Measurements from ENCODE around the gene ZNF764.
"Not testable (repeated sequence)": the region's sequence is repeated elsewhere in the genome, so short reads cannot be mapped to it uniquely, and the experiment has no call there.

ZNF764 gene

DNA sequence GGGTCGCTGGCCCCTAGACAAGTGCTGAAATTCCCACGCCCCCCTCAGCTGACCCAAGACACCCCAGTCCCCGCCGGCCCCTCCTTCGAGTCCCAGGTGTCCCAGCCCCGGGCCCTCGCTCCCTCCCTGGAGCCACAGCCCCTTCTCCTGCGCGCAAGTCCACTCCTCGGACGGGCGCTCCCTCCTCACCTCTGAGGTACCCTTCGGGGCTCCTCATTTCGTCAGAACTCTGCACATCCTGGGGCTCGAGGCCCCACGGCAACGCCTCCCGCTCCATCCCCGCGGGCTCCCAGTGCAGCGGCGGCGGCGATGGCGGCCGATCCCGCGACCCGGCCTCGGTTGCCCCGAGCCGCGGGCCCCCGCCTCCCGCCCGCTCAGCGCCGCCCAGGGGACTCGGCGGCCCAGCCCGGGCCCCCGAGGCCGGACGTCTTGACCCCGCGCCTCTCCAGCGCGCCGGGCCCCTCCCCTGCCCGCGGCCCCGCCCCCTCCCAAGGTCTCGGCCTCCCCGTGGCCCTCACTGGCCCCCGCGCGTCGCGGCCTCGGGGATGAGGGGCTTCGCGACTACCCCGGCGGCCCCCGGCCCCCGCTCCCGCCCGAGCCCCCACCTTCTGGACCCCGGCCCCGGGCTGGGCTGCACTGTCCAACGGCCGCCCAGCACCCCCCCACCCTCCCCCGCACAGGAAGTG is 31.9 kb downstream of the ZNF764 start, which contains the start of gene ZNF768:
Gene ZNF768, minus strand, starts transcription at position 430 of the 686 bp plus-strand sequence. Its CDS starts 153 bp downstream, at position 277.
- DNase-seq, result peak; percentile 49 to 65

DNA sequence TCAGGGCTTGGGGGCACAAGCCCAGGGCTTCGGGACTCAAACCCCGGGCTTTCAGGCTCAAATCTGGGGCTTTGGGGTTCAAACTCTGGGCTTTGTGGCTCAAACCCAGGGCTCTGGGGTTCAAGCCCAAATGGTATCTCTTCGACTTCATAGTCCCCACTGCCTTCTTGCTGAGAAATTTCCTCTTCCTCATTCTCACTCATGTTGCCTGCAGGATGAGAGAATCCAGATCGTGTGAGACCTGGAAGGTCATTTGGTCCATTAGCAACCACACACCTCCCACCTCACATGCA is 32.4 kb downstream of the ZNF764 start:
- no peak for DNase-seq

- no peak for DNase-seq
Measured at GRCh38 chr16:30524575-30525568, 33.3 kb downstream of the ZNF764 start.

DNA sequence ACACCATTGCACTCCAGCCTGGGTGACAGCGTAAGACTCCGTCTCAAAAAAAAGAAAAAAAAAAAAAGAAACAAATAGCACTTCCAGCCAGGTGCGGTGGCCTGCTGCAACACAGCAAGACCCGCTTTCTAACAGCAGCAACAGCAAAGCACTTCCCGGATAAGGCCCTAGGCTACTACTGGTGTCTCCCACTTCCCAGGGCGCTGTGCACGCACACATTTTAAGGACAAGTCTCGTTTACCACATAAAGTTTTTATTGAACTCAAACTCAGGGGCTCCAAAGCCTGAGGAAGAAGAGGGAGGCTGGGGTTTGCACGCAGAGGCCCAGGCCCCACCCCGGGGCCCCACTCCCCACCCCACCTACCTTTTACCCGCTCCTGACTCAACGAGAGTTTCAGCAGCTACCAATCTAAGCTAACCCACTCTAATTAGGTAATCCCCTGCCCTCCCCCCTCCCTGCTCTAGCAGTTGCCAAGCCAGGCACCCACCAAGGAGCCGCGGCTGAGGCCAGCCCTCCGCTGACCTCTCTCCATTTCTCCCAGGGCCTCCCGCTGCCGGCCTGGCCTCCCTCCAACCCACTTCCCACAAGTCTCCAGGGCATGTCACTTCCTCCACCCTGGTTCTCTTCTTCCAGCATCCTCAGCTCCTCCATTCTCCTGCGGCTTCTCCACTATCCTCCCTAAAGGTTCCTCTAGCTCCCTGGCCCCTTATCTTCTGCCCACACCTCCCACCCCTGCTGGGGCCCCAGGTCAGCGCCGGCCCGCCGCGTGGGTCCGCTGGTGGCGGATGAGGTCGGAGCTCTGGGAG is 34.2 kb downstream of the ZNF764 start:
- DNase-seq, result no peak

DNA sequence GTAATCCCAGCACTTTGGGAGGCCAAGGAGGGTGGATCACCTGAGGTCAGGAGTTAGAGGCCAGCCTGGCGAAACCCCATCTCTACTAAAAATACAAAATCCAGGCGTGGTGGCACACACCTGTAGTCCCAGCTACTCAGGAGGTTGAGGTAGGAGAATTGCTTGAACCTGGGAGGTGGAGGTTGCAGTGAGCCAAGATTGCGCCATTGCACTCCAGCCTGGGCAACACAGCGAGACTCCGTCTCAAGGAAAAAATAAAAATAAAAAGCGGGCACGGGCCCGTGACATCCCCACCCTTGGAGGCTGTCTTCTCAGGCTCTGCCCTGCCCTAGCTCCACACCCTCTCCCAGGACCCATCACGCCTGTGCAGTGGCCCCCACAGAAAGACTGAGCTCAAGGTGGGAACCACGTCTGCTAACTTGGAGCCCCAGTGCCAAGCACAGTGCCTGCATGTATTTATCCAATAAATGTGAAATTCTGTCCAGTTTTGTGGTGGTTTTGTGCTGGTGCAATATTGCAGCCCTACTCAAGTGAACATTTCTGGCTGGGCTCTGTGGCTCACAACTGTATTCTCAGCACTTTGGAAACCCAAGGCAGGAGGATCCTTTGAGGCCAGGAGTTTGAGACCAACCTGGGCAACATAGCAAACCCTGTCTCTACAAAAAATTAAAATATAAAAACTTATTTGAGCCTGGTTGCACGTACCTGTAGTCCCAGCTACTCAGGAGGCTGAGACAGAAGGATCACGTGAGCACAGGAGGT is 35.3 kb downstream of the ZNF764 start:
- not testable (repeated sequence) for DNase-seq

DNA sequence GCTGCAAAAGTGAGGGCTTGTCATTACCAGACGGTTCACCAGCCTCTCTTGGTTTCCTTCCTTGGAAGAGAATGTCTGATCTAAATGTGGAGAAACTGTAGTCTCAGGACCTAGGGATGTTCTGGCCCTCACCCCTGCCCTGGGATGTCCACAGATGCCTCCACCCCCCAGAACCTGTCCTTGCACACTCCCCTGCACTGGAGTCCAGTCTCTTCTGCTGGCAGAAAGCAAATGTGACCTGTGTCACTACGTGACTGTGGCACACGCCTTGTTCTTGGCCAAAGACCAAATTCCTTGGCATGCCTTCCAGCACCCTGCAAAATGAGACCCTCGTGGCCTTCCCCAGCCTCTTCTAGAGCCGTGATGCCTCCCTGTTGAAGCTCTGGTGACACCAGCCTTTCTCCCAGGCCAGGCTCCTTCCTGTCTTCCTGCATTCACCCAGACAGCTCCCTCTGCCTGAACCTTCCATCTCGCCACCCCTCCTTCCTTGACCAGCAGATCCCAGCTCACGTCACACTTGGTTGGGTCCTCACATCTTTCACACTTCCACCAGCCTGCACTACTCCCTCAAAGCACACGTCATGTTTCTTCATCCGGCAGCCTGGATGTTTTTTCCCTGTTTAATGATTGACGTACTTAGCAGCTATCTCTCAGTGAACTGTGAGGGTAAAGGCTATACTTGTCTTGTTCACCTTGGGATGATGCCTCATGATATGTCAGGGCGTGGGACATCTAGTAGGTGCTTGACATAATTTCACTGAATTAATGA is 36.1 kb downstream of the ZNF764 start:
- no peak for DNase-seq

DNA sequence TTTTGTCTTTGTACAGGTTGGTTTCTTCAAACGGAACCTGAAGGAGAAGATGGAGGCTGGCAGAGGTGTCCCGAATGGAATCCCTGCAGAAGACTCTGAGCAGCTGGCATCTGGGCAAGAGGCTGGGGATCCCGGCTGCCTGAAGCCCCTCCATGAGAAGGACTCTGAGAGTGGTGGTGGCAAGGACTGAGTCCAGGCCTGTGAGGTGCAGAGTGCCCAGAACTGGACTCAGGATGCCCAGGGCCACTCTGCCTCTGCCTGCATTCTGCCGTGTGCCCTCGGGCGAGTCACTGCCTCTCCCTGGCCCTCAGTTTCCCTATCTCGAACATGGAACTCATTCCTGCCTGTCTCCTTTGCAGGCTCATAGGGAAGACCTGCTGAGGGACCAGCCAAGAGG is 36.7 kb downstream of the ZNF764 start:
- no peak for DNase-seq

GRCh38 chr16:30519120-30520049 is 38.8 kb downstream of the ZNF764 start:
- no peak for DNase-seq

DNA sequence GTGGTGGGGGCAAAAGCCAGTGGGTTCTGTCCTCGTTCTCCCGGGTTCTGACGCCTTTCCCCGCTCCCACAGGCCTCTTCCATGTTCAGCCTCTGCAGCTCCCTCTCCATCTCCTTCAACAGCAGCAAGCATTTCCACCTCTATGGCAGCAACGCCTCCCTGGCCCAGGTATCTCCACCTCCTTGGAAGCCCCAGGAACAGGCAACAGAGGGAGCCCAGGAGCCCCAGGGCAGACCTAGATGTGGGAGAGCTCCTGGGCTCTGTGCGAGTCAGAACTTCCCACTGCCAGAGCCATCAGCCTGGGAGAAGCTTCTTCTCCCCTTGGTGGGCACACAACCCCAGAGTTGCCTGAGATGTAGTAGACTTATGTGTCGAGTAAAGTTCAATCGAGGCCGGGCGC is 39.6 kb downstream of the ZNF764 start:
- DNase-seq, result no peak

DNA sequence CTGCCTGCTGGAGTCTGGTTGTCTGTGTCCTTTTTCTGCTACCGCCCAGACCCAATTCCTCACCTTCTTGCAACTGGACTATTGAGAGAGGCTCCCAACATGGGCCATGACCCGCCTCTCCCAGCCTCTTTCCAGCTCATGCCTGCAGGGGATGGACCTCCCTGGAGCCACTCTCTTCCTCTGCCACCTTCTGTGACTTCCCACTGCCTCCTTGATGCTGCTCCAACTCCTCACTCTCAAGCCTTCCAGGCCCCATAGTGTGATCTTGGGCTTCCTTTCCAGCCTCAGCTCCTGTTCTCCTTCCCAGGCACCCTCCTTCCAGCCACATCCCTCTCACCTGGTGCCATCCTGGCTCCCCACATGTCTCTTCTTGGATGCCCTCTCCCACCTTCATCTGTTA is 42.9 kb downstream of the ZNF764 start:
- DNase-seq, result no peak

DNA sequence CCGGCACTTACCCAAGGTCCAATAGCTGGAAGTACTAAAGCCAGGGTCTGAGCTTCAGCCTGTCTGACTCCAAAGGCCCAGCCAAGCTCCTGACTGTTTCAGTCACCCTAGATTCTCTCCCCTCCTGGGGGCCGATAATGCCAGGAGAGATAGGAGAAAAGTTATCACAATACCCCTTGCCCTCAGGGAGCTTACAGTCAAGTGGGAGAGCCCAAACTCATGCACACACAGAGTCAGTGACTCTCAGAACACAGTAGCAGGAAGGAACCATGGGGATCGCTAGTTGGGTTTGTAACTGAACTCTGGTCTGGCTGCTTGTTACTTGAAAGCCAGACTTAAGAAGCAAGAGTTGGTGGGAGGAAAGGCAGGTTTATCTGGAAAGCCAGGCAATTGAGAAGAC is 46.7 kb downstream of the ZNF764 start:
- no peak for DNase-seq

DNA sequence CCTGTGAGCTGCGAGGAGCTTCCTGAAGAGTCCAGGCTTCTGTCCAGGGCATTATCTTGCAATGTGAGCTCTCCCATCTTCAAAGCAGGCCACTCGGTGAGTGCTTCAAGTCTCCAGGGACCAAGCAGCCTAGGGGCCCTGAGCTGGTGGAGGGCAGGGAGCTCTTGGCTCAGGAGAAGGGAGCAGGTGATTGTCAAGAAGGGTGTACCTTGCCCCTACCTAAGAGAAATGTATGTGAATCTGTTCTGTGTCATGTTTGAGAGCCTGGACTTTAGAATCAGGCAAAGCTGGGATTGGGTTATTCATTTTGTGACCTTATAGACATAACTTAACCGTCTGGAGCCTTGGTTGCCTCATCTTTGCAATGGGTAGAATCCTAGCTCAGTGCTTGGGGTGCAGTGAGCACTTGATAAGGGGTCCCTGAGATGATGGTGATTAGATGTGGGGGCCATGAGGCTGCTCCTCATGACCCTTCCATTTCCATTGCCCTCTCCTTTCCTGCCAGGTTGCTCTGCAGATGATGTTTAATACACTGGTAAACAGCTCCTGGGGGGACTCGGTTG is 47.7 kb downstream of the ZNF764 start:
- DNase-seq, result no peak

DNA sequence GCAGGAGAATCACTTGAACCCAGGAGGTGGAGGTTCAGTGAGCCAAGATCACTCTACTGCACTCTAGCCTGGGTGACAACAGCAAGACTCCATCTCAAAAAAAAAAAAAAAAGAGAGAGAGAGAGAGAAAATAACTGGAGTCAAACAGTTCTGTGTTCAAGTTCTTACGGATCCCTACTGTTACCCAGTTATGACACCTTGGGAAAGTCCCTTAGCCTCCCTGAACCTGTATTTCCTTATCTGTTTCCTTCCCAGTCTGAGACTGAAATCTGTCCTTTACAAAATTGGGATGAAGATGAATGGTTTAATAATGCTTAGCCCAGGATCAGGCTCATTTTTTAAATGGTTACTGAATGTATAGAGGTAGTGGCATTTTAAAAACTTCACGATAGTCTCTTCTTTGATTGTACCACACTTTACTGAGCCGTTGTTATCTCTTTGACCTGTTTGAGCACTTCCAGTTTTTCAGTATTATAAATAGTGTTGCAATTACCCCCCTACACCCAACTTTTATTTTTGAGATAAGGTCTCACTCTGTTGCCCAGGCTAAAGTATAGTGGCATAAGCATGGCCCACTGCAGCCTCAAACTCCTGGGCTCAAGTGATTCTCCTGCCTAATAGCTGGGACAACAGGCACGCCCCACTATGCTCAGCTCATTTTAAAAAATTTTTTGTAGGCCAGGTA is 49.0 kb downstream of the ZNF764 start:
- no peak for DNase-seq

All from activated T-cell treated with anti-CD3 and anti-CD28 coated beads, Interleukin-2, amount 50 U/mL, for 48 hours (primary cell).